ENCODE measurements around the gene CDH11.

Gene CDH11

GRCh38 chr16:65021852-65022595 is 99.8 kb downstream of the CDH11 start:
- DNase-seq: no peak

- no peak for DNase-seq
Measured at GRCh38 chr16:65016754-65017153, 105.1 kb downstream of the CDH11 start.

DNA sequence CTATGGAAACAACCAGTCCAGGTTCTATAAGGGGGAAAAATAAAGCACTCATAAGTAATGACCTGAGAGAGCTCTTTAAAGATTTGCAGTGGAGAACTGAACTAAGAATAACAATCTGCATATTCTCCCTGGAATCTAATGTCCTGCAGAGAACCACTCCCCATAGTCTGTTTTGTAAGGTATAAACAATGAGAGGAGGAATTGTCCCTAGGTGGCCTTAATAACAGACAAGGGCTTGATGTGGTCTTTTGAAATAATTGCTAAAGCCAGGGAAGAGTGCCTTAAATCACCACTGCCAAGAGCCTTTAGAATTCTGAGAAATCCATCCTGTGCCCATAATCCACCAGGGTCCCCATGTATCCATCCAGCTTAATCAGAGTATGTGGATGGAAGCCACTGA is 106.3 kb downstream of the CDH11 start:
- DNase-seq: no peak

- no peak for DNase-seq
Measured at GRCh38 chr16:65012357-65012756, 109.5 kb downstream of the CDH11 start.

- no peak for DNase-seq
Measured at GRCh38 chr16:65010125-65010524, 111.7 kb downstream of the CDH11 start.

DNA sequence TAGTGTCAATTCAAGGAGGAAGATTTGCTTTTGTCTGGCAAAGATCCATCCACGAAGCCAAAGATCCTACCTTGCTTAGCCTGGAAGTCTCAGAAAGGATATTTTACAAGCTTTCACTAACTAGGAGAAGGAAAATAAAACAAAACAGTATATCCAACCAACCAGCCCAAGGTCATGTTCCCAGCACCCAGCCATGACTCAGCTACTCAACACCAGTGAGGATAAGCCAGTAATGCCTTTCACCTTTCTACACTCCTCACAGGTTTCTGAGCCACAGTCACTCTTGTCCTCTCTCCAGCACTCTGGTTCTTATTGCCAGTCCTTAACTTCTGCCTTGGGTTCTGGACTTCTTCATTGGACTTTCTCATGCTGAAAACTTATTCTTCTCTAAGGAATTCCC is 116.2 kb downstream of the CDH11 start:
- no peak for DNase-seq

DNA sequence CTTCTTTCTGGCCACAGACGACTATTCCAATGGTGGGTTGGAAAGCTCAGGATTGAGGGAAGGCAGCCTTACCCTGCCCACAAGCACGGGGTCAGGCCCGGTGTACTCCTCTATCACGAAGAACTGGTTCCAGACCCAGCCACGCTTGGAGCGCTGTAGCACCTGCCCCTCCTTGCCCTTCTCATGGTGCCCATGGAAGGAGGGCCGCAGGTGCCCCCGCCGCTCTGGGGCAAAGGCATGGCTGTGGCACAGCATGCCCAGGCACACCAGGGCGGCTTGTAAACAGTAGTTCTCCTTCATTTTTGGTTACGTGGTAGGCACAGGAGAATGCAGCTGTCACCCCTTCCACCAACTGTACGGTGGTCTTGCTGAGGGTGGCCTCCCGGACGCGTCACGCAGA is 117.3 kb downstream of the CDH11 start:
- no peak for DNase-seq

DNA sequence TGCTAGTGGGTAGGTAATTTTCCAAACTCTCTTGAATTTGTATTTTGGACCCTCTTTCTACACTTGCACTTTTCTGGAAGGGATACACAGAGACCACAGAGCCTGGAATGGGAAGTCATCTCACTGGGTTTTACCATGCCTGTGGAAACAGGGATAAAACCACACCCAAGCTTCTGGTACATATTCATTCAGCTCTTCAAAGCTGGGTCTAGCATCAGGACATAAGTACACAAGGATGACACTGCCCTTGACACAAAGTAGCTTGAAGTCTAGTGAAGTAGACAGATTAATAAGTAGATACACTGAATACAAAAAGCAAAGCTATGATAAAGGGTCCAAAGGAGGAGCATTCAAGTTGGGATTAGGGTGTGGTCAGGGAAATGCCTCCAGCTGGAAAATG is 118.2 kb downstream of the CDH11 start:
- no peak for DNase-seq

- DNase-seq: no peak
Measured at GRCh38 chr16:65002265-65002664, 119.6 kb downstream of the CDH11 start.

GRCh38 chr16:65000654-65001053 is 121.2 kb downstream of the CDH11 start:
- DNase-seq: no peak

GRCh38 chr16:64997751-64998150 is 124.1 kb downstream of the CDH11 start:
- DNase-seq: no peak

DNA sequence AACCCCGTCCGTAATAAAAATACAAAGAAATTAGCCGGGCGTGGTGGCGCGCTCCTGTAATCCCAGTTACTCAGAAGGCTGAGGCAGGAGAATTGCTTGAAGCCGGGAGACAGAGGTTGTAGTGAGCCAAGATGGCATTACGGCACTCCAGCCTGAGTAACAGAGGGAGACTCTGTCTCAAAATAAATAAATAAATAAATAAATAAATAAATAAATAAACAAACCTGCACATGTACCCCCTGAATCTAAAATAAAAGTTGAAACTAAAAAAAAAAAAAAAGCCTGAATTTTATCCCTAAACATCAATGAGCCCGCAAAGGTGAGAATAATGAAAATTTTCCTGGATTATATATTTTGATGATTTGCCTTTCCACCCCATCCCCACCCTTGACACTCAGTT is 124.7 kb downstream of the CDH11 start:
- DNase-seq: no peak

GRCh38 chr16:64996641-64997040 is 125.2 kb downstream of the CDH11 start:
- DNase-seq: no peak

DNA sequence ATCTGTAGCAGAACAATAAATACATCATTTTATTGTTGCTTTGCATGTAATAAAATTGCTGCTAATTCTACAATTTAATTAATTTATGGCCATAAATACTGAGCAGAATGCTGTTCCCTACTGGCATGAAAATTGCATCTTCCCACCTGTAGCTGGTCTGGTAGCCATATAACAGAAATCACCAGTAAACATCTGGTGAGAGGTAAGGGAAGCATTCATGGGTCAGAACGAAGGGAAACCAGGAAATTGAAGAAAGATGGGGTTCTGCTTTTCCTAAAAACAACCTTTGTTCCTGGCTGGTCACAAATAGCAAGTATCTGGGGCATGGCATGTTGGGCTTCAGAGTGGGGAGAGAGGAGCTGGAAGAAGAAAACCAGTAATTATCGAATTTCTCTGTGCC is 128.4 kb downstream of the CDH11 start:
- no peak for DNase-seq

DNA sequence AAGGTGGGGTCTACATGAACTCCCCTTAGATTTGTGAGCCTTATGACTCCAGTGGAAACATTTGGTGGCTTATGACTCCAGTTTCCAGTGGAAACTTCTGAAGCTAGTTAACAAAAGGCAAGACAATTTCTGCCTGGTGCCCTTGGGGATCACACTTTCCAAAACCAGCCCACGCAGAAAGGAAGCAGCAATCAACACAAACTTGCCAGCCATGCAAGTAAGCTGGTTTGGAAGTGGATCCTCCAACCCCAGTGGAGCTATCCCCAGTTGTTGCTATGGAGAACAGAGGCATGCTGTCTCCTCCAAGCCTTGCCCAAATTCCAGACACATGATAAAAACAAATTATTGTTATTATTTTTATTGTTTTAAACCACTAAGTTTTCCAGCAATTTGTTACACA is 130.9 kb downstream of the CDH11 start:
- DNase-seq: no peak

- DNase-seq: no peak
Measured at GRCh38 chr16:64990101-64990500, 131.8 kb downstream of the CDH11 start.

DNA sequence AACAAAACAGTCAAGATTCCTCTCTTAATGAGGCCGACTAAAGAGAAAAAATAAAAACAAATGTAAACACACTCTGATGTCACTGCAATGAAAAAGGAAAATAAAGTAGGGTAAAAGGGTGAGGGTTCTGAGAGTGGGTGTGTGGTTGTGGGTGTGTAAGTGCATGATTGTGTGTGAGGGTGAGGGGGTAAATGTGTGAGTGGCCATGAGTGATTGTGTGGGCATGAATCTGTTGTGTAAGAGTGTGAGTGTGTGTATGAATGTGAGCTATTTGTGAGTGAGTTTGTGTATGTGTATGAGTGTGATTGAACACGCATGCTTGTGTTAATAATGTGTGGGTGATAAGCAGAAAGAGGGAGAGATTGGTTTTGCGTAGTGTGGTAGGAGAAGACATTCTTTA is 132.8 kb downstream of the CDH11 start:
- no peak for DNase-seq

DNA sequence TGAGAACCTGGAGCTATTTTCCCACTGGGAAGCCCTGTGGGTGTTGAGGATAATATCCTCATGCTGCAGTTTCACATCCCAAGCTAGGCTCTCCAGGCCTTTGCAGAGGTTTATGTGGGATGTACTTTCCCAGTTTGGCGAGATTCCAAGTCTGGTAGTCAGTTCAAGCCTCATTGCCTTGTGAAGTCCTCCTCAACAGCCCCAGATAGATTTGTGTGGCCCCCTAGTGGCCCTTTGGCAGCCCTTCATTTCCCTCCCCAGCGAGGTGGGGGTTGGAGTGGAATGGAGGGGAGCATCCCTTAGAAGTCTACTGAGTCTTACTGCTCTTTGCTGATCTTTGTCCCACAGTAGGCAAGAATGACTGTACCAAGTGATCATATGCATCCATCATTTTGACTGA is 137.9 kb downstream of the CDH11 start:
- DNase-seq: peak; percentile 25

- no peak for DNase-seq
Measured at GRCh38 chr16:64983231-64983630, 138.6 kb downstream of the CDH11 start.

GRCh38 chr16:64982581-64982980 is 139.3 kb downstream of the CDH11 start:
- DNase-seq: no peak

- no peak for DNase-seq
Measured at GRCh38 chr16:64981568-64982281, 140.1 kb downstream of the CDH11 start.

GRCh38 chr16:64977206-64977920 is 144.5 kb downstream of the CDH11 start:
- DNase-seq: no peak

DNA sequence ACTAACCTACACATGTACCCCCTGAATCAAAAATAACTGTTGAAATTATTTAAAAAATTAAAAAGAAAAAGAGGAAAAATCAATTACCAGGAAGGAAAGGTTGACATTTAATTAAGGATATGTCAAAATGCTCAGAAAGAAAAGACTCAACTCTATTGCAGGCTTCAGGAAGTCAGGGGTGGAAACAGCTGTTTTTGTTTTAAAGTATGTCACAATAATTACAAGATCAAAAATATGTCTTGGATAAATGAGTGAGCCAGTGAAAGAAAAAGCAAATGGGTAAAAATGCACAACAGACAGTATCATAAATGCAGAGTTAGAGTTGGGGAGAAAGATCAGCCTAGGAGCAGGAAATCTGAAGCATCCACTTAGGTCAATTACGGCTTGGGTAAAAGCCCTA is 146.0 kb downstream of the CDH11 start:
- DNase-seq: no peak

- no peak for DNase-seq
Measured at GRCh38 chr16:64974381-64974780, 147.5 kb downstream of the CDH11 start.

Measured in NCI-H1105 treated with DMSO at 0.1 percent for 48 hours (cell line).